HCT116 (cell line): ENCODE results near the gene ENTPD3. TPM values are rescaled to one million over a fixed set of nuclear protein-coding genes. Genes with fewer than 3 reads are reported as not detected.

Experiments
- ATAC-seq: fragments of 200-7000 bp; cut with Tn5 transposase; 2 replicates; pipeline ENCODE4 v1.9.1; 2020; ENCODE audit warnings: mild to moderate bottlenecking, moderate library complexity
- BruUV-seq: library from RNA; stranded (reverse); fragments of 400-500 nt; replicated peaks from 2 replicates; lab custom pipeline; 2021; lab: Mats Ljungman, UMichigan
- CTCF ChIA-PET: fragments of 300-600 bp; sonication (Branson Sonifier 250); formaldehyde crosslinking; loops from one replicate; lab custom pipeline; 2021; ENCODE audit warnings: antibody characterized with exemption; lab: Charles Lee
- POLR2A ChIA-PET: fragments of 300-600, 350-600 bp; sonication (Branson Sonifier 250); formaldehyde crosslinking; loops from one replicate; lab custom pipeline; 2021; ENCODE audit warnings: antibody characterized with exemption; lab: Charles Lee
- RAD21 ChIA-PET, 2 experiments: fragments of 300-600 bp; sonication (Branson Sonifier 250); formaldehyde crosslinking; loops; one replicate each; lab custom pipeline; 2023; ENCODE audit warnings: low total read pairs in 2 of 2; ENCODE audit not compliant: uncharacterized antibody in 2 of 2, unreplicated experiment in 2 of 2, low non-redundant PET in 1 of 2; lab: Charles Lee
- DNase-seq: peaks from one replicate; pipeline ENCODE4 v3.0.0-alpha.2; 2010; ENCODE audit warnings: low read depth, low spot score
- H2AFZ ChIP-seq: fragments of 200-600 bp; shearing (Covaris generic), sonication (generic); 2 replicates; pipeline ENCODE4 v1.6.1; 2017; ENCODE audit warnings: low read depth, mixed run types, mixed read lengths, antibody characterized with exemption, low read length; ENCODE audit not compliant: poor library complexity, severe bottlenecking
- H3K27ac ChIP-seq: 2 replicates; pipeline ENCODE4 v1.5.1; 2012; ENCODE audit warnings: low read depth, low read length
- H3K27me3 ChIP-seq: fragments of 200-600 bp; sonication (generic); 2 replicates; pipeline ENCODE4 v1.6.1; 2016; ENCODE audit warnings: mixed run types, low read length, mixed read lengths; ENCODE audit not compliant: insufficient read depth
- H3K36me3 ChIP-seq, 2 experiments: fragments of 200-500 bp in 1 of 2; fragments of 200-600 bp in 1 of 2; sonication (Bioruptor generic) in 1 of 2; sonication (generic) in 1 of 2; 2 replicates each; pipeline versions ENCODE4 v1.5.1 to v1.6.1; 2014 to 2016; ENCODE audit warnings: low read length in 2 of 2, inconsistent platforms in 1 of 2, mixed read lengths in 1 of 2, mixed run types in 1 of 2; ENCODE audit not compliant: insufficient read depth in 2 of 2, control insufficient read depth in 1 of 2
- H3K4me1 ChIP-seq, 2 experiments: fragments of 200-600 bp in 1 of 2; sonication (generic) in 1 of 2; 2 replicates each; pipeline versions ENCODE4 v1.5.1 to v1.6.1; 2012 to 2017; ENCODE audit warnings: low read length in 2 of 2, inconsistent platforms in 1 of 2, mild to moderate bottlenecking in 1 of 2, mixed read lengths in 1 of 2, mixed run types in 1 of 2, moderate library complexity in 1 of 2; ENCODE audit not compliant: insufficient read depth in 2 of 2, control insufficient read depth in 1 of 2
- H3K4me2 ChIP-seq: fragments of 200-600 bp; sonication (generic); 2 replicates; pipeline ENCODE4 v1.6.1; 2017; ENCODE audit warnings: mixed run types, low read length, mixed read lengths
- H3K4me3 ChIP-seq, 2 experiments: fragments of 200-600 bp in 1 of 2; sonication (generic) in 1 of 2; replicated peaks in 1 of 2; 2 replicates each; pipeline ENCODE4 v1.5.1; 2011 to 2016; ENCODE audit warnings: low read length in 2 of 2, control low read depth in 1 of 2, low read depth in 1 of 2, mild to moderate bottlenecking in 1 of 2, mixed read lengths in 1 of 2, mixed run types in 1 of 2
- H3K79me2 ChIP-seq: fragments of 200-600 bp; sonication (generic); 2 replicates; pipeline ENCODE4 v1.6.1; 2017; ENCODE audit warnings: mild to moderate bottlenecking, mixed run types, low read length, moderate library complexity, mixed read lengths; ENCODE audit not compliant: insufficient read depth
- H3K9ac ChIP-seq: fragments of 200-600 bp; sonication (generic); 2 replicates; pipeline ENCODE4 v1.6.1; 2016; ENCODE audit warnings: low read length, mixed read lengths
- H3K9me2 ChIP-seq: fragments of 200-600 bp; sonication (generic), shearing (Covaris generic); 2 replicates; pipeline ENCODE4 v1.6.1; 2017; ENCODE audit warnings: mixed run types, mild to moderate bottlenecking, moderate library complexity; ENCODE audit not compliant: insufficient read depth
- H3K9me3 ChIP-seq, 2 experiments: fragments of 200-500 bp in 1 of 2; fragments of 200-600 bp in 1 of 2; sonication (Bioruptor generic) in 1 of 2; sonication (generic) in 1 of 2; 2 replicates each; pipeline ENCODE4 v1.6.1; 2014 to 2017; ENCODE audit warnings: low read length in 2 of 2, mixed read lengths in 2 of 2, inconsistent platforms in 1 of 2, low read depth in 1 of 2, mild to moderate bottlenecking in 1 of 2, mixed run types in 1 of 2, moderate library complexity in 1 of 2; ENCODE audit not compliant: control insufficient read depth in 1 of 2, insufficient read depth in 1 of 2
- H4K20me1 ChIP-seq: fragments of 200-600 bp; sonication (generic), shearing (Covaris generic); 2 replicates; pipeline ENCODE4 v1.6.1; 2017; ENCODE audit warnings: mixed run types, mild to moderate bottlenecking, moderate library complexity; ENCODE audit not compliant: insufficient read depth
- CBX3 ChIP-seq: IDR thresholded peaks from 2 replicates; pipeline ENCODE4 v1.6.1; 2012; ENCODE audit warnings: low read depth
- EGR1 ChIP-seq: IDR thresholded peaks from 2 replicates; pipeline ENCODE4 v1.6.1; 2012; ENCODE audit warnings: low read depth
- ELF1 ChIP-seq: IDR thresholded peaks from 2 replicates; pipeline ENCODE4 v1.6.1; 2012; ENCODE audit warnings: low read depth, borderline replicate concordance
- JUND ChIP-seq: IDR thresholded peaks from 2 replicates; pipeline ENCODE4 v1.6.1; 2012
- POLR2A ChIP-seq: IDR thresholded peaks from 2 replicates; pipeline ENCODE4 v1.7.0; 2011; ENCODE audit warnings: borderline replicate concordance; ENCODE audit not compliant: insufficient read depth, insufficient read length; ENCODE audit errors: extremely low read depth
- POLR2AphosphoS5 ChIP-seq: IDR thresholded peaks from 2 replicates; pipeline ENCODE4 v1.6.1; 2011; ENCODE audit warnings: mild to moderate bottlenecking, low read depth, low read length, moderate library complexity
- RAD21 ChIP-seq: IDR thresholded peaks from 2 replicates; pipeline ENCODE4 v1.6.1; 2012; ENCODE audit warnings: low read depth, mild to moderate bottlenecking
- SP1 ChIP-seq: IDR thresholded peaks from 2 replicates; pipeline ENCODE4 v1.6.1; 2012; ENCODE audit warnings: low read depth
- TCF7L2 ChIP-seq: IDR thresholded peaks from 2 replicates; pipeline ENCODE4 v1.7.0; 2011; ENCODE audit warnings: borderline replicate concordance, inconsistent platforms; ENCODE audit not compliant: insufficient read depth, insufficient read length; ENCODE audit errors: extremely low read depth
- ZFX ChIP-seq: fragments of 450-650 bp; IDR thresholded peaks from 2 replicates; pipeline ENCODE4 v1.6.1; 2017
- intact Hi-C: fragments of 100-400 bp; cut with micrococcal nuclease; formaldehyde crosslinking; loops from 2 replicates; pipeline ENCODE4 v1.10.0; 2022
- total RNA-seq: library from RNA; stranded (reverse); gene quantifications from one replicate; pipeline ENCODE4 v1.2.1, GENCODE V29; 2021; ENCODE audit not compliant: unreplicated experiment
- TF ChIP-seq, protein P1 (sequence below), 3 experiments: fragments of 200-600 bp in 1 of 3; sonication (generic) in 1 of 3; IDR thresholded peaks in 2 of 3; conservative IDR thresholded peaks in 1 of 3; 2 replicates each; pipeline ENCODE4 v1.5.1; 2012 to 2017; ENCODE audit warnings: low read depth in 2 of 3, low read length in 2 of 3, antibody characterized with exemption in 1 of 3, borderline replicate concordance in 1 of 3, control low read depth in 1 of 3, mild to moderate bottlenecking in 1 of 3, mixed read lengths in 1 of 3, mixed run types in 1 of 3, moderate library complexity in 1 of 3; ENCODE audit not compliant: insufficient read depth in 1 of 3
- TF ChIP-seq, protein P2 (sequence below): IDR thresholded peaks from 2 replicates; pipeline ENCODE4 v1.6.1; 2011; ENCODE audit warnings: mild to moderate bottlenecking, low read length, moderate library complexity; ENCODE audit not compliant: insufficient replicate concordance; ENCODE audit errors: extremely low read depth
- TF ChIP-seq, protein P3 (sequence below): IDR thresholded peaks from 2 replicates; pipeline ENCODE4 v1.6.1; 2012

Gene ENTPD3
- total RNA-seq, 1 experiment from 2014 or later, result not detected

DNA sequence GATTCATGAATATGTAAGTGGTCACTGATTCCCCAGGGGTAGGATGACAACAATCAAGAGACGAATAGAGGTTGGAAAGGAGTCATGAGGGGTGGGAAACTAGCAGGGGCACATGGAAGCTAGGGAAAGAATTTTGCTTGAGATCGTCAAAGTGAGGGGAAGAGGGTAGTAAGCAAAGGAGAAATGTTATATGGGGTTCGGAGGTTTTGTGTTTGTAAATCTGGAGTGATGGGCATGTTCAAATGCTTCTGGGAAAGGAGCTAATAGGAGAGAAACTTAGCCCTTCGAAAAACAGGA is 78.1 kb downstream of the ENTPD3 start:
- intact Hi-C loops, result no loop called here
- CTCF ChIA-PET, result no interaction called here
- no peak overlapping the region for H3K4me2 ChIP-seq

More for the DNA sequence above, 78.1 kb downstream of the ENTPD3 start:
- ChIA-PET RAD21 (no interaction called here), POLR2A (no interaction called here)
- DNase-seq, result no peak
- Histone ChIP-seq H3K36me3 (peaks cover 43 to 67% of the 10 kb centered on the region in 2 experiments), H3K27me3 (no peaks in the 10 kb centered on the region), H3K9ac (no peak overlapping the region), H3K9me3 (no peaks in the 10 kb centered on the region), H3K9me2 (no peaks in the 10 kb centered on the region), H3K27ac (no peak overlapping the region), H3K79me2 (peaks cover 50% of the 10 kb centered on the region), H3K4me3 (no peak overlapping the region), H3K4me1 (no peaks in the 10 kb centered on the region), H4K20me1 (peaks cover 37% of the 10 kb centered on the region; the same call in 1 of the 2 replicates), H2AFZ (no peak overlapping the region)
- no peak for TF ChIP-seq TCF7L2
- TF ChIP-seq POLR2AphosphoS5, result no peak; the same call in 1 of the 2 replicates
- TF ChIP-seq POLR2A, result no peak
- no peak for TF ChIP-seq SP1
- no peak for TF ChIP-seq CBX3
- no peak for TF ChIP-seq RAD21
- TF ChIP-seq, protein P1, sequence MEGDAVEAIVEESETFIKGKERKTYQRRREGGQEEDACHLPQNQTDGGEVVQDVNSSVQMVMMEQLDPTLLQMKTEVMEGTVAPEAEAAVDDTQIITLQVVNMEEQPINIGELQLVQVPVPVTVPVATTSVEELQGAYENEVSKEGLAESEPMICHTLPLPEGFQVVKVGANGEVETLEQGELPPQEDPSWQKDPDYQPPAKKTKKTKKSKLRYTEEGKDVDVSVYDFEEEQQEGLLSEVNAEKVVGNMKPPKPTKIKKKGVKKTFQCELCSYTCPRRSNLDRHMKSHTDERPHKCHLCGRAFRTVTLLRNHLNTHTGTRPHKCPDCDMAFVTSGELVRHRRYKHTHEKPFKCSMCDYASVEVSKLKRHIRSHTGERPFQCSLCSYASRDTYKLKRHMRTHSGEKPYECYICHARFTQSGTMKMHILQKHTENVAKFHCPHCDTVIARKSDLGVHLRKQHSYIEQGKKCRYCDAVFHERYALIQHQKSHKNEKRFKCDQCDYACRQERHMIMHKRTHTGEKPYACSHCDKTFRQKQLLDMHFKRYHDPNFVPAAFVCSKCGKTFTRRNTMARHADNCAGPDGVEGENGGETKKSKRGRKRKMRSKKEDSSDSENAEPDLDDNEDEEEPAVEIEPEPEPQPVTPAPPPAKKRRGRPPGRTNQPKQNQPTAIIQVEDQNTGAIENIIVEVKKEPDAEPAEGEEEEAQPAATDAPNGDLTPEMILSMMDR (IDR thresholded peaks at IDR 0.05 in 2 of 3, conservative IDR thresholded peaks at IDR 0.05 in 1 of 3; ENCODE audit: borderline replicate concordance in 1 of 3, insufficient read depth in 1 of 3, low read depth in 2 of 3, low read length in 2 of 3), result no peak
- no peak for TF ChIP-seq EGR1
- no peak for TF ChIP-seq ELF1
- no peak for TF ChIP-seq ZFX
- TF ChIP-seq, protein P2, sequence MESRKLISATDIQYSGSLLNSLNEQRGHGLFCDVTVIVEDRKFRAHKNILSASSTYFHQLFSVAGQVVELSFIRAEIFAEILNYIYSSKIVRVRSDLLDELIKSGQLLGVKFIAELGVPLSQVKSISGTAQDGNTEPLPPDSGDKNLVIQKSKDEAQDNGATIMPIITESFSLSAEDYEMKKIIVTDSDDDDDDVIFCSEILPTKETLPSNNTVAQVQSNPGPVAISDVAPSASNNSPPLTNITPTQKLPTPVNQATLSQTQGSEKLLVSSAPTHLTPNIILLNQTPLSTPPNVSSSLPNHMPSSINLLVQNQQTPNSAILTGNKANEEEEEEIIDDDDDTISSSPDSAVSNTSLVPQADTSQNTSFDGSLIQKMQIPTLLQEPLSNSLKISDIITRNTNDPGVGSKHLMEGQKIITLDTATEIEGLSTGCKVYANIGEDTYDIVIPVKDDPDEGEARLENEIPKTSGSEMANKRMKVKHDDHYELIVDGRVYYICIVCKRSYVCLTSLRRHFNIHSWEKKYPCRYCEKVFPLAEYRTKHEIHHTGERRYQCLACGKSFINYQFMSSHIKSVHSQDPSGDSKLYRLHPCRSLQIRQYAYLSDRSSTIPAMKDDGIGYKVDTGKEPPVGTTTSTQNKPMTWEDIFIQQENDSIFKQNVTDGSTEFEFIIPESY, result no peak
- TF ChIP-seq, protein P3, sequence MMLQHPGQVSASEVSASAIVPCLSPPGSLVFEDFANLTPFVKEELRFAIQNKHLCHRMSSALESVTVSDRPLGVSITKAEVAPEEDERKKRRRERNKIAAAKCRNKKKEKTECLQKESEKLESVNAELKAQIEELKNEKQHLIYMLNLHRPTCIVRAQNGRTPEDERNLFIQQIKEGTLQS, result no peak
- TF ChIP-seq JUND, result no peak
- no peak for ATAC-seq
- BruUV-seq, result no TSS peak
